HCT116 (cell line): ENCODE measurements around the gene ARL2BP. TPM values are rescaled to one million over a fixed set of nuclear protein-coding genes. Genes with fewer than 3 reads are reported as not detected.

Experiments
- ATAC-seq: fragments of 200-7000 bp; cut with Tn5 transposase; 2 replicates; pipeline ENCODE4 v1.9.1; 2020; ENCODE audit warnings: mild to moderate bottlenecking, moderate library complexity
- BruUV-seq: library from RNA; stranded (reverse); fragments of 400-500 nt; replicated peaks from 2 replicates; lab custom pipeline; 2021; lab: Mats Ljungman, UMichigan
- CTCF ChIA-PET: fragments of 300-600 bp; sonication (Branson Sonifier 250); formaldehyde crosslinking; loops from one replicate; lab custom pipeline; 2021; ENCODE audit warnings: antibody characterized with exemption; lab: Charles Lee
- POLR2A ChIA-PET: fragments of 300-600, 350-600 bp; sonication (Branson Sonifier 250); formaldehyde crosslinking; loops from one replicate; lab custom pipeline; 2021; ENCODE audit warnings: antibody characterized with exemption; lab: Charles Lee
- RAD21 ChIA-PET, 2 experiments: fragments of 300-600 bp; sonication (Branson Sonifier 250); formaldehyde crosslinking; loops; one replicate each; lab custom pipeline; 2023; ENCODE audit warnings: low total read pairs in 2 of 2; ENCODE audit not compliant: uncharacterized antibody in 2 of 2, unreplicated experiment in 2 of 2, low non-redundant PET in 1 of 2; lab: Charles Lee
- DNase-seq: peaks from one replicate; pipeline ENCODE4 v3.0.0-alpha.2; 2010; ENCODE audit warnings: low read depth, low spot score
- H2AFZ ChIP-seq: fragments of 200-600 bp; shearing (Covaris generic), sonication (generic); 2 replicates; pipeline ENCODE4 v1.6.1; 2017; ENCODE audit warnings: low read depth, mixed run types, mixed read lengths, antibody characterized with exemption, low read length; ENCODE audit not compliant: poor library complexity, severe bottlenecking
- H3K27ac ChIP-seq: 2 replicates; pipeline ENCODE4 v1.5.1; 2012; ENCODE audit warnings: low read depth, low read length
- H3K27me3 ChIP-seq: fragments of 200-600 bp; sonication (generic); 2 replicates; pipeline ENCODE4 v1.6.1; 2016; ENCODE audit warnings: mixed run types, low read length, mixed read lengths; ENCODE audit not compliant: insufficient read depth
- H3K36me3 ChIP-seq, 2 experiments: fragments of 200-500 bp in 1 of 2; fragments of 200-600 bp in 1 of 2; sonication (Bioruptor generic) in 1 of 2; sonication (generic) in 1 of 2; 2 replicates each; pipeline versions ENCODE4 v1.5.1 to v1.6.1; 2014 to 2016; ENCODE audit warnings: low read length in 2 of 2, inconsistent platforms in 1 of 2, mixed read lengths in 1 of 2, mixed run types in 1 of 2; ENCODE audit not compliant: insufficient read depth in 2 of 2, control insufficient read depth in 1 of 2
- H3K4me1 ChIP-seq, 2 experiments: fragments of 200-600 bp in 1 of 2; sonication (generic) in 1 of 2; 2 replicates each; pipeline versions ENCODE4 v1.5.1 to v1.6.1; 2012 to 2017; ENCODE audit warnings: low read length in 2 of 2, inconsistent platforms in 1 of 2, mild to moderate bottlenecking in 1 of 2, mixed read lengths in 1 of 2, mixed run types in 1 of 2, moderate library complexity in 1 of 2; ENCODE audit not compliant: insufficient read depth in 2 of 2, control insufficient read depth in 1 of 2
- H3K4me2 ChIP-seq: fragments of 200-600 bp; sonication (generic); 2 replicates; pipeline ENCODE4 v1.6.1; 2017; ENCODE audit warnings: mixed run types, low read length, mixed read lengths
- H3K4me3 ChIP-seq, 2 experiments: fragments of 200-600 bp in 1 of 2; sonication (generic) in 1 of 2; replicated peaks in 1 of 2; 2 replicates each; pipeline ENCODE4 v1.5.1; 2011 to 2016; ENCODE audit warnings: low read length in 2 of 2, control low read depth in 1 of 2, low read depth in 1 of 2, mild to moderate bottlenecking in 1 of 2, mixed read lengths in 1 of 2, mixed run types in 1 of 2
- H3K79me2 ChIP-seq: fragments of 200-600 bp; sonication (generic); 2 replicates; pipeline ENCODE4 v1.6.1; 2017; ENCODE audit warnings: mild to moderate bottlenecking, mixed run types, low read length, moderate library complexity, mixed read lengths; ENCODE audit not compliant: insufficient read depth
- H3K9ac ChIP-seq: fragments of 200-600 bp; sonication (generic); 2 replicates; pipeline ENCODE4 v1.6.1; 2016; ENCODE audit warnings: low read length, mixed read lengths
- H3K9me2 ChIP-seq: fragments of 200-600 bp; sonication (generic), shearing (Covaris generic); 2 replicates; pipeline ENCODE4 v1.6.1; 2017; ENCODE audit warnings: mixed run types, mild to moderate bottlenecking, moderate library complexity; ENCODE audit not compliant: insufficient read depth
- H3K9me3 ChIP-seq, 2 experiments: fragments of 200-500 bp in 1 of 2; fragments of 200-600 bp in 1 of 2; sonication (Bioruptor generic) in 1 of 2; sonication (generic) in 1 of 2; 2 replicates each; pipeline ENCODE4 v1.6.1; 2014 to 2017; ENCODE audit warnings: low read length in 2 of 2, mixed read lengths in 2 of 2, inconsistent platforms in 1 of 2, low read depth in 1 of 2, mild to moderate bottlenecking in 1 of 2, mixed run types in 1 of 2, moderate library complexity in 1 of 2; ENCODE audit not compliant: control insufficient read depth in 1 of 2, insufficient read depth in 1 of 2
- H4K20me1 ChIP-seq: fragments of 200-600 bp; sonication (generic), shearing (Covaris generic); 2 replicates; pipeline ENCODE4 v1.6.1; 2017; ENCODE audit warnings: mixed run types, mild to moderate bottlenecking, moderate library complexity; ENCODE audit not compliant: insufficient read depth
- CBX3 ChIP-seq: IDR thresholded peaks from 2 replicates; pipeline ENCODE4 v1.6.1; 2012; ENCODE audit warnings: low read depth
- CEBPB ChIP-seq: IDR thresholded peaks from 2 replicates; pipeline ENCODE4 v1.6.1; 2012; ENCODE audit warnings: low read depth
- ELF1 ChIP-seq: IDR thresholded peaks from 2 replicates; pipeline ENCODE4 v1.6.1; 2012; ENCODE audit warnings: low read depth, borderline replicate concordance
- EZH2 ChIP-seq: fragments of 200-600 bp; sonication (generic); IDR thresholded peaks from 2 replicates; pipeline ENCODE4 v1.6.1; 2017; ENCODE audit warnings: antibody characterized with exemption, mixed run types
- EZH2phosphoT487 ChIP-seq: fragments of 200-600 bp; IDR thresholded peaks from 2 replicates; pipeline ENCODE4 v1.6.1; 2018; ENCODE audit warnings: antibody characterized with exemption, borderline replicate concordance
- FOSL1 ChIP-seq: IDR thresholded peaks from 2 replicates; pipeline ENCODE4 v1.6.1; 2012; ENCODE audit warnings: low read depth
- JUND ChIP-seq: IDR thresholded peaks from 2 replicates; pipeline ENCODE4 v1.6.1; 2012
- POLR2A ChIP-seq: IDR thresholded peaks from 2 replicates; pipeline ENCODE4 v1.7.0; 2011; ENCODE audit warnings: borderline replicate concordance; ENCODE audit not compliant: insufficient read depth, insufficient read length; ENCODE audit errors: extremely low read depth
- RAD21 ChIP-seq: IDR thresholded peaks from 2 replicates; pipeline ENCODE4 v1.6.1; 2012; ENCODE audit warnings: low read depth, mild to moderate bottlenecking
- SRF ChIP-seq: IDR thresholded peaks from 2 replicates; pipeline ENCODE4 v1.6.1; 2012; ENCODE audit warnings: low read depth
- TCF7L2 ChIP-seq: IDR thresholded peaks from 2 replicates; pipeline ENCODE4 v1.7.0; 2011; ENCODE audit warnings: borderline replicate concordance, inconsistent platforms; ENCODE audit not compliant: insufficient read depth, insufficient read length; ENCODE audit errors: extremely low read depth
- YY1 ChIP-seq: IDR thresholded peaks from 2 replicates; pipeline ENCODE4 v1.6.1; 2011; ENCODE audit warnings: low read length, low read depth, moderate library complexity, mild to moderate bottlenecking; ENCODE audit not compliant: insufficient replicate concordance; ENCODE audit errors: extremely low read depth
- ZFX ChIP-seq: fragments of 450-650 bp; IDR thresholded peaks from 2 replicates; pipeline ENCODE4 v1.6.1; 2017
- ZNF274 ChIP-seq: fragments of 200-500 bp; sonication (Bioruptor generic); IDR thresholded peaks from 2 replicates; pipeline ENCODE4 v1.6.1; 2014; ENCODE audit warnings: mild to moderate bottlenecking, low read depth, low read length, inconsistent platforms
- intact Hi-C: fragments of 100-400 bp; cut with micrococcal nuclease; formaldehyde crosslinking; loops from 2 replicates; pipeline ENCODE4 v1.10.0; 2022
- total RNA-seq: library from RNA; stranded (reverse); gene quantifications from one replicate; pipeline ENCODE4 v1.2.1, GENCODE V29; 2021; ENCODE audit not compliant: unreplicated experiment
- TF ChIP-seq, protein P1 (sequence below), 3 experiments: fragments of 200-600 bp in 1 of 3; sonication (generic) in 1 of 3; IDR thresholded peaks in 2 of 3; conservative IDR thresholded peaks in 1 of 3; 2 replicates each; pipeline ENCODE4 v1.5.1; 2012 to 2017; ENCODE audit warnings: low read depth in 2 of 3, low read length in 2 of 3, antibody characterized with exemption in 1 of 3, borderline replicate concordance in 1 of 3, control low read depth in 1 of 3, mild to moderate bottlenecking in 1 of 3, mixed read lengths in 1 of 3, mixed run types in 1 of 3, moderate library complexity in 1 of 3; ENCODE audit not compliant: insufficient read depth in 1 of 3
- TF ChIP-seq, protein P2 (sequence below): IDR thresholded peaks from 2 replicates; pipeline ENCODE4 v1.6.1; 2012
- TF ChIP-seq, protein P3 (sequence below): IDR thresholded peaks from 2 replicates; pipeline ENCODE4 v1.6.1; 2012; ENCODE audit warnings: low read depth
- TF ChIP-seq, protein P4 (sequence below): IDR thresholded peaks from 2 replicates; pipeline ENCODE4 v1.6.1; 2011; ENCODE audit warnings: mild to moderate bottlenecking, low read length, moderate library complexity; ENCODE audit not compliant: insufficient replicate concordance; ENCODE audit errors: extremely low read depth

Gene ARL2BP
- total RNA-seq, 1 experiment from 2014 or later: 28.8 TPM

DNA sequence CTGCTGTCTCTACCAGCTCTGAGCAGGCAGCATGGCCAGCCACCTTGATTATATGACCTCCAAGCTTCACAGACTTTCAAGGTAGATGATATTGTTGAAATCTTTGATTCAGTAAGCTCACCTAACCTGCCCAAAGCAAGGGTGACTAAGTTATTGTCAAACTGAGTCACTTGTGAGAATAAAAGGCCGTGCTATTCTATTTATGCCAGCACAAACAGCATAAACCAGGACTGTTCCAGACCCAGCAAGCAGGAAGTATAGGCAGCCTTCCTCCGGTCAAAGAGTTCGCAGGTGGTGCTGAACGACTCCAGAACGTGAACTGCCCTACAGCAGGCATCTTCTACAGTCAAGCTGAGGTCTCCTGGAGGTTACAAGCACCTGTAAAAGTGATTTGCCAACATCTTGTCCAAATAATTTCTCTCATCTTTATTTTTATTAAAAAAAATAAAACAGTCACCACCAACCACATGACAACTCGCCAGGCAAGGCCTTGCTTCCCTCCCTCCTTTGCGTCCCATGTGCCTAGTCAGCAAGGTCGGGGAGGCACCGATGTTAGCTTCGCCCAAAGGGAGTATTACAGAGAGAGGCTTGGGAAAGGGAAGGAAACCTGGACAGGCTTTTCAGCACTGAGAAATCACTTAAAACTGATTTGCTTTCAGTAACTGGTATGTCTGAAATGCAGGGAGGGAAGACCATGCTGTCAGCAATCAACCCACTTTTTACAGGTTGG lies 10.8 kb downstream of the ARL2BP start:
- no peak for TF ChIP-seq EZH2phosphoT487
- no peak for TF ChIP-seq JUND
- TF ChIP-seq ZFX: no peak
- no peak for TF ChIP-seq POLR2A
- no peak for TF ChIP-seq FOSL1
- TF ChIP-seq CEBPB: no peak
- no peak for TF ChIP-seq YY1
- no peak for TF ChIP-seq ZNF274
- TF ChIP-seq, protein P1, sequence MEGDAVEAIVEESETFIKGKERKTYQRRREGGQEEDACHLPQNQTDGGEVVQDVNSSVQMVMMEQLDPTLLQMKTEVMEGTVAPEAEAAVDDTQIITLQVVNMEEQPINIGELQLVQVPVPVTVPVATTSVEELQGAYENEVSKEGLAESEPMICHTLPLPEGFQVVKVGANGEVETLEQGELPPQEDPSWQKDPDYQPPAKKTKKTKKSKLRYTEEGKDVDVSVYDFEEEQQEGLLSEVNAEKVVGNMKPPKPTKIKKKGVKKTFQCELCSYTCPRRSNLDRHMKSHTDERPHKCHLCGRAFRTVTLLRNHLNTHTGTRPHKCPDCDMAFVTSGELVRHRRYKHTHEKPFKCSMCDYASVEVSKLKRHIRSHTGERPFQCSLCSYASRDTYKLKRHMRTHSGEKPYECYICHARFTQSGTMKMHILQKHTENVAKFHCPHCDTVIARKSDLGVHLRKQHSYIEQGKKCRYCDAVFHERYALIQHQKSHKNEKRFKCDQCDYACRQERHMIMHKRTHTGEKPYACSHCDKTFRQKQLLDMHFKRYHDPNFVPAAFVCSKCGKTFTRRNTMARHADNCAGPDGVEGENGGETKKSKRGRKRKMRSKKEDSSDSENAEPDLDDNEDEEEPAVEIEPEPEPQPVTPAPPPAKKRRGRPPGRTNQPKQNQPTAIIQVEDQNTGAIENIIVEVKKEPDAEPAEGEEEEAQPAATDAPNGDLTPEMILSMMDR (IDR thresholded peaks at IDR 0.05 in 2 of 3, conservative IDR thresholded peaks at IDR 0.05 in 1 of 3; ENCODE audit: borderline replicate concordance in 1 of 3, insufficient read depth in 1 of 3, low read depth in 2 of 3, low read length in 2 of 3): no peak
- TF ChIP-seq CBX3: no peak
- TF ChIP-seq, protein P2, sequence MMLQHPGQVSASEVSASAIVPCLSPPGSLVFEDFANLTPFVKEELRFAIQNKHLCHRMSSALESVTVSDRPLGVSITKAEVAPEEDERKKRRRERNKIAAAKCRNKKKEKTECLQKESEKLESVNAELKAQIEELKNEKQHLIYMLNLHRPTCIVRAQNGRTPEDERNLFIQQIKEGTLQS: no peak
- TF ChIP-seq SRF: no peak
- TF ChIP-seq EZH2: no peak
- TF ChIP-seq, protein P3, sequence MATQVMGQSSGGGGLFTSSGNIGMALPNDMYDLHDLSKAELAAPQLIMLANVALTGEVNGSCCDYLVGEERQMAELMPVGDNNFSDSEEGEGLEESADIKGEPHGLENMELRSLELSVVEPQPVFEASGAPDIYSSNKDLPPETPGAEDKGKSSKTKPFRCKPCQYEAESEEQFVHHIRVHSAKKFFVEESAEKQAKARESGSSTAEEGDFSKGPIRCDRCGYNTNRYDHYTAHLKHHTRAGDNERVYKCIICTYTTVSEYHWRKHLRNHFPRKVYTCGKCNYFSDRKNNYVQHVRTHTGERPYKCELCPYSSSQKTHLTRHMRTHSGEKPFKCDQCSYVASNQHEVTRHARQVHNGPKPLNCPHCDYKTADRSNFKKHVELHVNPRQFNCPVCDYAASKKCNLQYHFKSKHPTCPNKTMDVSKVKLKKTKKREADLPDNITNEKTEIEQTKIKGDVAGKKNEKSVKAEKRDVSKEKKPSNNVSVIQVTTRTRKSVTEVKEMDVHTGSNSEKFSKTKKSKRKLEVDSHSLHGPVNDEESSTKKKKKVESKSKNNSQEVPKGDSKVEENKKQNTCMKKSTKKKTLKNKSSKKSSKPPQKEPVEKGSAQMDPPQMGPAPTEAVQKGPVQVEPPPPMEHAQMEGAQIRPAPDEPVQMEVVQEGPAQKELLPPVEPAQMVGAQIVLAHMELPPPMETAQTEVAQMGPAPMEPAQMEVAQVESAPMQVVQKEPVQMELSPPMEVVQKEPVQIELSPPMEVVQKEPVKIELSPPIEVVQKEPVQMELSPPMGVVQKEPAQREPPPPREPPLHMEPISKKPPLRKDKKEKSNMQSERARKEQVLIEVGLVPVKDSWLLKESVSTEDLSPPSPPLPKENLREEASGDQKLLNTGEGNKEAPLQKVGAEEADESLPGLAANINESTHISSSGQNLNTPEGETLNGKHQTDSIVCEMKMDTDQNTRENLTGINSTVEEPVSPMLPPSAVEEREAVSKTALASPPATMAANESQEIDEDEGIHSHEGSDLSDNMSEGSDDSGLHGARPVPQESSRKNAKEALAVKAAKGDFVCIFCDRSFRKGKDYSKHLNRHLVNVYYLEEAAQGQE: no peak
- no peak for TF ChIP-seq ELF1
- no peak for TF ChIP-seq TCF7L2
- TF ChIP-seq RAD21: no peak
- TF ChIP-seq, protein P4, sequence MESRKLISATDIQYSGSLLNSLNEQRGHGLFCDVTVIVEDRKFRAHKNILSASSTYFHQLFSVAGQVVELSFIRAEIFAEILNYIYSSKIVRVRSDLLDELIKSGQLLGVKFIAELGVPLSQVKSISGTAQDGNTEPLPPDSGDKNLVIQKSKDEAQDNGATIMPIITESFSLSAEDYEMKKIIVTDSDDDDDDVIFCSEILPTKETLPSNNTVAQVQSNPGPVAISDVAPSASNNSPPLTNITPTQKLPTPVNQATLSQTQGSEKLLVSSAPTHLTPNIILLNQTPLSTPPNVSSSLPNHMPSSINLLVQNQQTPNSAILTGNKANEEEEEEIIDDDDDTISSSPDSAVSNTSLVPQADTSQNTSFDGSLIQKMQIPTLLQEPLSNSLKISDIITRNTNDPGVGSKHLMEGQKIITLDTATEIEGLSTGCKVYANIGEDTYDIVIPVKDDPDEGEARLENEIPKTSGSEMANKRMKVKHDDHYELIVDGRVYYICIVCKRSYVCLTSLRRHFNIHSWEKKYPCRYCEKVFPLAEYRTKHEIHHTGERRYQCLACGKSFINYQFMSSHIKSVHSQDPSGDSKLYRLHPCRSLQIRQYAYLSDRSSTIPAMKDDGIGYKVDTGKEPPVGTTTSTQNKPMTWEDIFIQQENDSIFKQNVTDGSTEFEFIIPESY: no peak
- TF ChIP-seq, all 23 proteins: peak for 0
- no peak for ATAC-seq
- no peaks in the 10 kb centered on the region for H4K20me1 ChIP-seq
- no peak overlapping the region for H3K9ac ChIP-seq
- intact Hi-C loops: no loop called here
- ChIA-PET POLR2A (interaction anchor here (2.0 kb wide), 1 partner anchor 10 kb away, joined by 6 read pairs; the partner anchor contains the start of gene ARL2BP), RAD21 (no interaction called here), CTCF (no interaction called here)
- no TSS peak for BruUV-seq
- no peaks in the 10 kb centered on the region for H3K79me2 ChIP-seq
- peaks cover 0 to 8% of the 10 kb centered on the region in 2 experiments; a peak in 1 of 4 replicates for H3K4me1 ChIP-seq
- peaks cover 10 to 14% of the 10 kb centered on the region in 2 experiments for H3K36me3 ChIP-seq
- H3K4me2 ChIP-seq: no peak overlapping the region
- H3K4me3 ChIP-seq: no peak overlapping the region
- H3K27ac ChIP-seq: no peak overlapping the region
- H3K9me3 ChIP-seq: 0 out of 4 replicates have a peak, but pooled peaks cover 0 to 3% of the 10 kb centered on the region in 2 experiments
- DNase-seq: no peak
- no peak overlapping the region for H2AFZ ChIP-seq
- H3K9me2 ChIP-seq: no peaks in the 10 kb centered on the region
- H3K27me3 ChIP-seq: no peaks in the 10 kb centered on the region
